NCI-H146 (cell line): ENCODE results near the gene COL12A1.

Experiments
- DNase-seq: peaks from one replicate; lab custom pipeline; 2025; lab: John Stamatoyannopoulos, UW

The COL12A1 gene

DNA sequence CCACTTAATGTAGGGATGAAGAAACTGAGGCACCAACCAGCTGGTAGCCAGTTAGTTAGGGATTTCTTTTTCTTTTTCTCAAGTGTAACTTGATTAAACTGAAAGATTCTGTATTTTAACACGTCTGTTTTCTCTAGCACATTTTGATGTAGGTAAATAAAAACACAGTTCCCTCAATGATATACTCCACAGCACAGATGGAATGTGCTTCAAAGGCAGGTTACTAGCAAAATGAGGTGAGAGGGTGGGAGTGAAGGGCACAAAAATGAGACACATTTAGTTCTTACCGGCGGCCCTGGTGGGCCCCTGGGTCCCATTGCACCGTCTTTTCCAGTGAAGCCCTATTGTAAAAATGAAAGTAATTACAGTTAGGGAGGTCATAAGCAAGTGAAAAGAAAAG is 108.9 kb downstream of the COL12A1 start:
- DNase-seq: no peak

DNA sequence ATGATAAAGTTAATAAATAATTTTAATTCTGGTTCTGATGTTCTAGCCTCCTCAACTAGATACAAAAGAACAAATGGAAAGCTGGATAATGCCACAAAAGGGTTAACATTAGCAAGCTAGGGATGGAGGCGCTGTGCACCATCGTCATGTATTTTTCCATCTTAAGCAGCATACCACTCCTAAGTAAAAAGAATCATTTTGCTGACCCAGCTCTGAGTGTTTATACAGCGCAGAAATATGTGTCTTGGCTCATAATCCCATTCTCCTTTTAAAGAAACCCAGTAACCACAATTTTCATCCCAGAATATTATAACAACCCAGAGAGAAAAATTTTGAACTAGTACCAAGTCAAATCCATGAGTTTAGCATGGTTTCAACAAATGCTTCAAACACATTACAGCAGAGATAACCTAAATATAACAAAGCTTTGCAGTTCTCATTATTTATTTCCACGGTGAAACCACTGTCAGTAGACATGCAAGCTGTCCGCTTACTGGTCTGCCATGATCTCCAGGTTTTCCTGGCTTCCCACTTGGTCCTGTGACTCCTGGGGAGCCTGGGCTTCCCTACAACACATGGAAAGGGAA is 111.1 kb downstream of the COL12A1 start:
- DNase-seq: no peak

GRCh38 chr6:75091467-75092190 is 114.2 kb downstream of the COL12A1 start:
- no peak for DNase-seq

- DNase-seq: no peak
Measured at GRCh38 chr6:75090576-75090975, 115.3 kb downstream of the COL12A1 start.

DNA sequence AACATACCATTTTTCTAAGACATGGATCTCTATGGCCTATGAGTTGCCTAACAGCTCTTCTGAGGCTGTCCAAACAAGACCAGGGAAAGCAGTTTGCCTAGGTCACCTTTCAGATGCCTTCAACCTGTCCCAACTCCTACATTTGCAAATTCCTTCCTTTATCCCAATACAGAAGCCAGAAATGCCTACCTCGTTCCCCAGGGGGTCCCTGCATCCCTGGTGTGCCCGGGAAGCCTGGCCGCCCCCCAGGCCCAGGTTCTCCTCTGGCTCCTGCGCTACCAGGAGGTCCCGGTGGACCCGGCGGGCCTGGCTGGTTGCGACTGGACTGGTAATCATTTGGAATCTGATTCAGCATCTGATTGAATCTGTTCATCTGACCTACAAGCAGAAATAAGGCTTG is 115.9 kb downstream of the COL12A1 start:
- no peak for DNase-seq

DNA sequence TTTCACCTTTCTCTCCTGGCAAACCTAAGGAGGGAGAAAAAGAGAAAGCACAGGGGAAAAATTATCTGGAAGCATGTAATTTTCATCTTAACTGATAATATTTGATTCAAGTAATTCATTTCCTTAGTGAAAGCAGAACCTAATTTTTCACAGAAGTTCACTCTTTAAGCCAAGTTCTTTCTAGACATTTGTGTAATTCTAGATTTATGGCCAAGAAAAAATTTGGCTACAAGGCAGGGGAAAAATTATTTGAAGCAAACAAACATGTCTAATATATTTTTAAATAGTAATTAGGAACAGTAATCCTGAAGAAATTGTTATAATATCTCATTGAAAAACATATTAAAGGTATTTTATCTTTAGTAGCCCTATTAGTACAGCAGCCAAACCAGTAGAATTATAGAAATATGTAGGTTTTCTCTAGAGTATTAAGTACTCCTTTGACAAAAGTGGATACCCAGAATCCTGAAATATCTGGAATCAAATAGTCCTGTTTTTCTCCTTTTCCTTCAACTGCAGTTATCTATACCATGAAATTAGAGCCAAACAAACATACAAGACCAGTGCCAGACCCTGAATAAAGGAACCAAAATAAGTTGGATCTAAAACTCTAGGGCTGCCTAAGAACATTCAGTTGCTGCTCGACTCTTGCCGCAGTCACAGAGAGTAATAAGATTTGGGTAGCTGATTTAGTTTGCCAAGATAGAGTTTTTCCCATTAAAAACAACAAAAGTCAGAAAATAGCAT is 116.5 kb downstream of the COL12A1 start:
- DNase-seq: no peak

- no peak for DNase-seq
Measured at GRCh38 chr6:75085931-75086635, 119.8 kb downstream of the COL12A1 start.

GRCh38 chr6:75084872-75085381 is 120.9 kb downstream of the COL12A1 start:
- no peak for DNase-seq

- no peak for DNase-seq
Measured at GRCh38 chr6:75084018-75084417, 121.8 kb downstream of the COL12A1 start.

- DNase-seq: no peak
Measured at GRCh38 chr6:75081921-75082320, 123.9 kb downstream of the COL12A1 start.

DNA sequence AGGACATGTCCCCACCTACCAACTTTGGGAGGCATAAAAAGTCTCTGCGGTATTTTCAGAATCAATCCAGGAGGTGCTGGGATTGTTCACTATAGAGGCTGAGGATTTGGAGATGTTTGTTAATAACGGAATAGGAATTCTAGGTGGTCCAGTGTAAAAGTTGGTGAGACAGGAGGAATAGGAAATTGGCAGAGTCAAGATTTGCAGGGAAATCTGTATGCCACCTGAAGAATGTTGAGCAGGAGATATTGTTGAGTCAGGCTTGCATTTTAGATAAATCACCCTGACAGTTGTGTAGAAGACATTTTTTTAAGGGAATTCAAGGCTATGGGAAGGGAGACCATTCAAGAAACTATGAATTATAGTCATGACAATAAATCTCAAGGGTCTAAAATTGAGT is 124.8 kb downstream of the COL12A1 start:
- DNase-seq: no peak

GRCh38 chr6:75079589-75079988 is 126.3 kb downstream of the COL12A1 start:
- DNase-seq: no peak

- no peak for DNase-seq
Measured at GRCh38 chr6:75077701-75078100, 128.2 kb downstream of the COL12A1 start.

DNA sequence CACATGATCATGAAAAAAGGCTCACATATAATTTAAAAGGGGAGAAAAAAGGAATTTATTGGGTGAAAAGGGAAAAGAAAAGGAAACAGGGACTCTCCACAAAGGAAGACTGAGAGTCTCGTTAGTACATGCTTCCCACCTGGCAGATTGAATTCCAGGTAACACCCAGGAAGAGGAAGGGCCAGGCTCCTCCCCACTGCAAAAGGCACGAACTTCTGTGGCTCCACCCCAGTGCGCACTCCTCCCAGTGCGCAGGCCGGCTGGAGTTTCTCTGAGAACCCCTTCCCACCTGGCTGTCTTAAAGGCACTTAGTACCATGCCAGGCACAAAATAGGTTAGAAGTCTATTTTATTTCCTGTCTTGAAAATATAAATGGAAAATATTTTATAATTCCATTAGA is 129.8 kb downstream of the COL12A1 start:
- DNase-seq: no peak

GRCh38 chr6:75070244-75070643 is 135.6 kb downstream of the COL12A1 start:
- no peak for DNase-seq

- DNase-seq: no peak
Measured at GRCh38 chr6:75065523-75065922, 140.3 kb downstream of the COL12A1 start.

- DNase-seq: no peak
Measured at GRCh38 chr6:75052491-75052890, 153.4 kb downstream of the COL12A1 start.

DNA sequence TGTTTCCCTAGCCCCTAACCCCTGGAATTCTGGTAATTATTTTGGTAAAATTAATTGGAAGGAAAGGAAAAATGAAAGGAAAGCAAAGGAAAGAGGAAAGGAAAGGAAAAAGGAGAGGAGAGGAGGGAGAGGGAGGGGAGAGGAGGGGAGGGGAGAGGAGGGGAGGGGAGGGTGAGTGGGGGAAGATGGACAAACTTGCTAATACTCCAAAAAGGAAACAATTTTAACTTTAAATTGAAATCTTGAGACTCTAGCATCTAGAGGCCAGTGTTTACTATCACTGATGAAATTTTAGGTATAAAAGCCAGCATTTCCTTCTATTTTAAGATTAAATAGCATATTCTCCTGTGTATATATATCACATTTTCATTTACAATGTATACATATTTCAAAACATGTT is 156.5 kb downstream of the COL12A1 start:
- no peak for DNase-seq

DNA sequence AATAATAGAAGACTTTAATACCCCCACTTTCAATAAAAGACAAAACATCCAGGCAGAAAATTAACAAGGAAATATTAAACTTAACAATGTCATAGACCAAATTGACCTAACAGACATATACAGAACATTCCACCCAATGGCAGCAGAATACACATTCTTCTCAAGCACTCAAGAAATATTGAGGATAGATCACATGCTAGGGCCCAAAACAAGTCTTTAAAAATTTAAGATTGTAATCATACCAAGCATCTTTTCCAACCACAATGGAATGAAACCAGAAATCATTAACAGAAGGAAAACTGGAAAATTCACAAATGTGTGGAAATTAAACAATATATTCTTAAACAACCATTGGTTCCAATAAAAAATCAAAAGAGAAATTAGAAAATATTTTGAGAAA is 161.0 kb downstream of the COL12A1 start:
- no peak for DNase-seq

GRCh38 chr6:75041381-75041780 is 164.5 kb downstream of the COL12A1 start:
- DNase-seq: no peak
